Measurements from ENCODE around the gene FPGS.
"Not testable (repeated sequence)": the region's sequence is repeated elsewhere in the genome, so short reads cannot be mapped to it uniquely, and the experiment has no call there.

FPGS gene

GRCh38 chr9:127822108-127822507 is 19.4 kb downstream of the FPGS start:
- Mint-ChIP-seq H3K36me3 (ENCODE audit: low read depth) (peaks cover 11% of the 10 kb centered on the region), H3K4me3 (no peak overlapping the region), H3K27ac (no peak overlapping the region), H3K4me1 (ENCODE audit: low read depth) (no peaks in the 10 kb centered on the region), H3K9me3 (no peaks in the 10 kb centered on the region), H3K27me3 (ENCODE audit: low read depth) (no peaks in the 10 kb centered on the region)

- H3K4me3 Mint-ChIP-seq = no peak overlapping the region
- no peaks in the 10 kb centered on the region for H3K4me1 Mint-ChIP-seq (ENCODE audit: low read depth)
- no peak overlapping the region for H3K27ac Mint-ChIP-seq
- H3K36me3 Mint-ChIP-seq (ENCODE audit: low read depth) = peaks cover 12% of the 10 kb centered on the region
- no peaks in the 10 kb centered on the region for H3K27me3 Mint-ChIP-seq (ENCODE audit: low read depth)
- H3K9me3 Mint-ChIP-seq = no peaks in the 10 kb centered on the region
Observed at GRCh38 chr9:127825319-127826051, 22.8 kb downstream of the FPGS start.

DNA sequence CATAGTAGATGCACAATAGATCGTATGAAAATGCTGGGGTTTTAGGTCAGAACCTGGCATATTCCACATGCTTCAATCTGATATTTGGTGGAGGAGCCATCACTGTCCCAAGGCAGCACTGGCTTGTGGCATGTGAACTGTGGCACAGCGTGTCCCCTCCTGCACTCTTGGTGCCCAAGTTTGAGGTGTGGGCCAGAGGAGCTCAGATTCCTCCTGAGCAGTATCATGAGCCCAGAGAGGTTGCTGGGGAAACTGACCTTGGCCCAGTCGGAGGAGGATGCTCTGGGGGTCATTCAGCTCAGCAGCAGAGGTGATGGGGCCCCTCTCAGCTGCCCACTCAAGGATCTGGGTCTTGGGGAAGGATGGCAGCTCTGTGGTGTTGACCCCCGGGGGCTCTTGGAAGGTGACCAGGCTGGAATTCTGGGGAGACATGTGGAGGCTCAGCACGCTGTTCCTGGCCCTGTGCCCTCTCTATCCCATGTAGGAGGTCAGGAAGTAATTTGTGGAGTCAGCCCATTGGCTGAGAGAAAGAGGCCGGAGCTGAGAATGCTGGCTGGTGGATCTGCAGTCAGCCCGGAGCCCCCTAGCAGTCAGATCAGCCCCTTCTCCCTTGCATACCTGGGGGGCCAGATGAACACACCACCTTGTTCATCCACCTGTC is 23.7 kb downstream of the FPGS start:
- no peak overlapping the region for H3K27ac Mint-ChIP-seq
- H3K27me3 Mint-ChIP-seq (ENCODE audit: low read depth) = no peaks in the 10 kb centered on the region
- H3K9me3 Mint-ChIP-seq = no peaks in the 10 kb centered on the region
- peaks cover 12% of the 10 kb centered on the region for H3K36me3 Mint-ChIP-seq (ENCODE audit: low read depth)
- no peaks in the 10 kb centered on the region for H3K4me1 Mint-ChIP-seq (ENCODE audit: low read depth)
- no peak overlapping the region for H3K4me3 Mint-ChIP-seq

DNA sequence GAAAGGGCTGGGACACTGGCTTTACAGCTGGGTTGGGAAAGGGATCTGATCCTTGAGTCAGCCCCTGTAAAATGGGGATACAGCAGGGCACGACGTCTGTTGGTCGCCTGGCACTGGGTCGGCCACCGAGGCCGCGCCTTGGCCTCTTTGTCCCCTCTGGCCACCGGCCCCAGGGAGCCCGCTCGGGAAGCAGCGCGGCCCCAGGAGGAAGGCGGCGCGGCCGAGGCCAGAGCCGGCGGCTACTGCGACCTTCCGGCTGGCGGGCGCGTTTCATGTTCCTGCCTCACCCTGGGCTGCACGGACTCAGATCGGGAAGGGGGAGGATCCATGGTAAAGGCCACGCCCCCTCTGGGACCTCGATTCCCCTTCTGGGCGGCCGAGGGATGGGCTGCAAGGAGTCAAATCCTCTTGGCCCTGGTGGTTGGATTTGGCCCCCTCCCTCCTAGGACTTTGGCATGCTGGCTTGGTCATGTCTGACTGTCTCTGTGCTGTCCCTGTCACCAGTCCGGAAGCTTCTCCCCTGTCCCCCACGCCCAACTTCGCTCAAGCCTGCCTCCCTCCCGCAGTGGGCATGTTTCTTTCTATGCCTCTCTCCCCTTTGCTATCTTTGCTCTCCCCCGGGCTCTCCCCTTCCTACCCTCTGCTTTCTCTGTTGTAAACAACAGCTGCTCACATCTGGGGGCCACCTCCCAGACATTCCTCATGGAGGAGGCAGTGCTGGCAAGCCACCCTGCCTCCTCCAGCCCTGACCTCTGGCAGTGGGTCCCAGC is 25.8 kb downstream of the FPGS start:
- H3K4me1 Mint-ChIP-seq (ENCODE audit: low read depth) = peaks cover 3% of the 10 kb centered on the region
- H3K9me3 Mint-ChIP-seq = no peaks in the 10 kb centered on the region
- peaks cover 12% of the 10 kb centered on the region for H3K36me3 Mint-ChIP-seq (ENCODE audit: low read depth)
- no peak overlapping the region for H3K4me3 Mint-ChIP-seq
- no peaks in the 10 kb centered on the region for H3K27me3 Mint-ChIP-seq (ENCODE audit: low read depth)
- H3K27ac Mint-ChIP-seq = no peak overlapping the region

DNA sequence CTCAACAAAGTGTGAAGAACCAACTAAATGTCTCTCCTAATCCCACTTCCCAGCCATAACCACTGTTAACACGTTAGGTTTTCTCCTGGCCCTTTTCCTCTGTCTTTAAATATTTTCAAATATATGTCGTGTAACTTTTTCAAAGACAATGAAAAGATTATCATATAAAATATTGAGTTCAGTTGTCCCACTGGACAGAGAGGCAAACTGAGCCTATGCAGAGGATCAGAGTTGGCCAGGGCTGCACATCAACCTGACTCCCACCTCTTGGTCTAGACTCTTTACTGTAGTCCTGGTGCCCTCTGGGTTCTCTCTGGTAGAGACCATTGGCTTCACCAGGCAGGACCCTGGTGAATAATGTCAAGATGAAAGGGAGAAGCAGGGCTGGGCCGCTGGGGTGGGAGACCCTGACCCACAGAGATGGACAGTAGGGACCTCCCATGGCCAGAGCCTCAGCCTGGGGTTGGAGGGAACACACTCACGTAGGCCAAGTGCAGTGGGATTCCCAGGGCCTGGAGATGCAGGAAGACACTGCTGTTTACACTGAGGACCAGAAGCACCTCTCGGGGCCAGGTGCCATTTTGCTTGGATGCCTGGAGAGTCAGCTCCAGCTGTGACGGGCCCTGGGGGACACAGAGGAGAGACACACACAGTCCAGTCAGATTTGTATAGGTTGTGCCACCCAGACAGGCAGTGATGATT is 26.7 kb downstream of the FPGS start:
- Mint-ChIP-seq H3K27ac (peak overlapping the region; percentile 31), H3K27me3 (ENCODE audit: low read depth) (no peaks in the 10 kb centered on the region), H3K9me3 (no peaks in the 10 kb centered on the region), H3K4me1 (ENCODE audit: low read depth) (peaks cover 3% of the 10 kb centered on the region), H3K4me3 (no peak overlapping the region), H3K36me3 (ENCODE audit: low read depth) (peaks cover 12% of the 10 kb centered on the region)

DNA sequence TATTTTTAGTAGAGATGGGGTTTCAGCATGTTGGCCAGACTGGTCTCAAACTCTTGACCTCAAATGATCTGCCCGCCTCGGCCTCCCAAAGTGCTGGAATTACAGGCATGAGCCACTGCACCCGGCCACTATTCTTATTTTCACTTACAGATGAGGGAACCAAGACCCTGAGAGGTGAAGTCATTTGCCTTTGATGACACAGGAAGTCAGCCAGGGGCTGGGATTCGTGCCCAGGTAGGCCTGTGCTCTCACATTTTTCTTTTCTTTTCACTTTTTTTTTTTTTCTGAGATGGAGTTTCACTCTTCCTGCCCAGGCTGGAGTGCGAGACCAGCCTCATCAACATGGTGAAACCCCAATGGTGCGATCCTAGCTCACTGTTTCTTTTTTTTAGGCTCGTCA is 29.6 kb downstream of the FPGS start:
- peak overlapping the region; percentile 3 for H3K27ac Mint-ChIP-seq
- H3K4me1 Mint-ChIP-seq (ENCODE audit: low read depth) = peaks cover 3% of the 10 kb centered on the region
- peaks cover 15% of the 10 kb centered on the region for H3K36me3 Mint-ChIP-seq (ENCODE audit: low read depth)
- H3K9me3 Mint-ChIP-seq = no peaks in the 10 kb centered on the region
- no peak overlapping the region for H3K4me3 Mint-ChIP-seq
- H3K27me3 Mint-ChIP-seq (ENCODE audit: low read depth) = no peaks in the 10 kb centered on the region

DNA sequence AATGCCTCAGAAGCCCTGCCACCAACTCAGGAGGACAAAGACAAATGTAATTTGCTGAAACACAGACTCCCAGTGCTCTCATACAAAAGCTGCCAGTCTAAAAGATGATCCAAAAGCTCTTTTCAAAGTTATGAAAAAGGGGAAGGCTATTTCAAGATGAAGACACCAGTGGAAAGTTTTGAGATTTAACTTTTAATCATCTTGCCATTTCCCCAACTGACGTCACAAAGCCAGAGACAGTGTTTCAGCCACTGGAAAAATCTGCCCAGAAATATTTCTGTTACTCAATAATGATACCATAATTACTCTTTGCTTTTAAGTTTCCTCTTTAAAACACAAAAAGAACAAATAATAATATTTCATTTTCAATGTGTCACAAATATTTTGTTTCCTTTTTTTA is 30.9 kb downstream of the FPGS start:
- peaks cover 3% of the 10 kb centered on the region for H3K4me1 Mint-ChIP-seq (ENCODE audit: low read depth)
- H3K9me3 Mint-ChIP-seq = no peaks in the 10 kb centered on the region
- no peak overlapping the region for H3K27ac Mint-ChIP-seq
- no peaks in the 10 kb centered on the region for H3K27me3 Mint-ChIP-seq (ENCODE audit: low read depth)
- no peak overlapping the region for H3K4me3 Mint-ChIP-seq
- peaks cover 15% of the 10 kb centered on the region for H3K36me3 Mint-ChIP-seq (ENCODE audit: low read depth)

GRCh38 chr9:127835991-127836516 is 33.4 kb downstream of the FPGS start:
- Mint-ChIP-seq H3K4me3 (no peak overlapping the region), H3K36me3 (ENCODE audit: low read depth) (peaks cover 6% of the 10 kb centered on the region), H3K4me1 (ENCODE audit: low read depth) (peaks cover 3% of the 10 kb centered on the region), H3K27me3 (ENCODE audit: low read depth) (no peaks in the 10 kb centered on the region), H3K9me3 (no peaks in the 10 kb centered on the region), H3K27ac (no peak overlapping the region)

- H3K4me3 Mint-ChIP-seq; H3K27ac Mint-ChIP-seq; H3K4me1 Mint-ChIP-seq (ENCODE audit: low read depth): not testable (repeated sequence)
Observed at GRCh38 chr9:127836561-127836960, 33.9 kb downstream of the FPGS start.

GRCh38 chr9:127837346-127837745 is 34.7 kb downstream of the FPGS start:
- H3K36me3 Mint-ChIP-seq (ENCODE audit: low read depth) = peaks cover 9% of the 10 kb centered on the region
- H3K4me3 Mint-ChIP-seq = no peak overlapping the region
- H3K27me3 Mint-ChIP-seq (ENCODE audit: low read depth) = no peaks in the 10 kb centered on the region
- H3K9me3 Mint-ChIP-seq = no peaks in the 10 kb centered on the region
- peaks cover 1% of the 10 kb centered on the region for H3K4me1 Mint-ChIP-seq (ENCODE audit: low read depth)
- H3K27ac Mint-ChIP-seq = no peak overlapping the region

More at GRCh38 chr9:127836561-127836960, 33.9 kb downstream of the FPGS start:
- H3K27me3 Mint-ChIP-seq (ENCODE audit: low read depth); H3K9me3 Mint-ChIP-seq; H3K36me3 Mint-ChIP-seq (ENCODE audit: low read depth): not testable (repeated sequence)

DNA sequence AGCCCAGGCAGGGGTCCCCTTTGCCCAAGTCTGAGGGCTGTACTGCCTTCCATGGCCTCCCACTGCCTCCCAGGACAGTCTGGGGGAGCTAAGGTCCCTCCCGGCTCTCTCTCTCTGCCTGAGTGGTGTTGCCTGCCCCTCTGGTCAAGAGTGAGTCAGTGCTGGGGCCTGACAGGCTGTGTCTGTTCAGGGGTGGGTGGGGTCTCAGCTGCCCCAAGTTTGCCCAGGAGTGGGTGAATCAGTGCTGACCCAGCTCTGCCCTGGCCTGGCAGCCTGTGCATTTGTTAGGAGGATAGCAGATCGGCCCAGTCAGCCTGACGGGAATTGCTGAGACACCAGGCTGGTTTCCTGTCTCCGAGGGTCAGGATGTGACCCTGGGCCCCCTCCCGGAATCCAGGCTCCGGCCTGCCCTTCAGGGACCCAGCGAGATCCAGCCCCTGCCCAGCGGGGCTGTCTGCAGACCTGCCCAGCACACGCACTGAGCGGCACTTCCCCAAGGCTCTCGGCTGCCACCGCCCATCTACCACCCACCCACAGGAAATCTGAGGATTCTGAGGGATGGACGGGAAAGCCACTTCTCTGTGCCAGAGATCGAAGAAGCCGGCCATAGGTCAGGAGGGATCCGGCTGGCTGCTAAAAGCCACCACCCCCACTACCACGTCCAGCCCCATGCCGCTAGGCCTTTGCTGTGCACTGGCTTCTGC is 35.8 kb downstream of the FPGS start:
- no peaks in the 10 kb centered on the region for H3K27me3 Mint-ChIP-seq (ENCODE audit: low read depth)
- H3K9me3 Mint-ChIP-seq = no peaks in the 10 kb centered on the region
- no peaks in the 10 kb centered on the region for H3K4me1 Mint-ChIP-seq (ENCODE audit: low read depth)
- no peak overlapping the region for H3K27ac Mint-ChIP-seq
- peaks cover 9% of the 10 kb centered on the region for H3K36me3 Mint-ChIP-seq (ENCODE audit: low read depth)
- no peak overlapping the region for H3K4me3 Mint-ChIP-seq

- Mint-ChIP-seq H3K9me3 (no peaks in the 10 kb centered on the region), H3K36me3 (ENCODE audit: low read depth) (peaks cover 5% of the 10 kb centered on the region), H3K4me1 (ENCODE audit: low read depth) (no peaks in the 10 kb centered on the region), H3K27me3 (ENCODE audit: low read depth) (no peaks in the 10 kb centered on the region), H3K27ac (no peak overlapping the region), H3K4me3 (no peak overlapping the region)
Observed at GRCh38 chr9:127841087-127841835, 38.6 kb downstream of the FPGS start.

- Mint-ChIP-seq H3K4me1 (ENCODE audit: low read depth) (no peaks in the 10 kb centered on the region), H3K27ac (no peak overlapping the region), H3K9me3 (peaks cover 13% of the 10 kb centered on the region), H3K36me3 (ENCODE audit: low read depth) (peaks cover 12% of the 10 kb centered on the region), H3K27me3 (ENCODE audit: low read depth) (no peaks in the 10 kb centered on the region), H3K4me3 (no peak overlapping the region)
Observed at GRCh38 chr9:127844821-127845359, 42.2 kb downstream of the FPGS start.

Measured in T-helper 1 cell treated with Interleukin-12 subunit alpha and Interleukin-12 subunit beta and Interleukin-4 antibody, amounts not matched to agents 30 μg/mL and 1 μg/mL, for 36 hours (primary cell).